Esophagus muscularis mucosa (tissue), 4 donors: ENCODE data around the gene THAP4. TPM values are rescaled to one million over a fixed set of nuclear protein-coding genes. Genes with fewer than 3 reads are reported as not detected.

Experiments used
- DNase-seq: peaks from one replicate; pipeline ENCODE4 v3.0.0-alpha.2; 2017; ENCODE audit errors: extremely low spot score
- H3K27ac ChIP-seq, 4 donors: fragments of 200-600 bp; sonication (generic); replicated peaks in 1 of 4; 1 replicate in 3 of 4; 2 replicates in 1 of 4; pipeline ENCODE4 v1.5.1; 2016 to 2019; ENCODE audit warnings: mild to moderate bottlenecking in 1 of 4
- H3K27me3 ChIP-seq, 4 donors: fragments of 200-600 bp; sonication (generic); one replicate each; pipeline versions ENCODE4 v1.5.1 to v1.6.0; 2016 to 2019
- H3K36me3 ChIP-seq, 4 donors: fragments of 200-600 bp; sonication (generic); one replicate each; pipeline ENCODE4 v1.5.1; 2016 to 2019
- H3K4me1 ChIP-seq, 4 donors: fragments of 200-600 bp; sonication (generic); one replicate each; pipeline ENCODE4 v1.5.1; 2016 to 2019
- H3K4me3 ChIP-seq, 4 donors: fragments of 200-600 bp; sonication (generic); 1 replicate in 2 of 4; 2 replicates in 2 of 4; pipeline ENCODE4 v1.5.1; 2016 to 2019; ENCODE audit warnings: mild to moderate bottlenecking in 4 of 4, moderate library complexity in 1 of 4
- H3K9me3 ChIP-seq, 4 donors: fragments of 200-600 bp; sonication (generic); 1 replicate in 3 of 4; 2 replicates in 1 of 4; pipeline ENCODE4 v1.5.1; 2016 to 2019
- CTCF ChIP-seq, 3 experiments: fragments of 200-600 bp in 2 of 3; fragments of 450-650 bp in 1 of 3; sonication (generic) in 2 of 3; IDR thresholded peaks; one replicate each; pipeline ENCODE4 v1.5.1; 2017 to 2019; ENCODE audit warnings: antibody characterized with exemption in 3 of 3, mild to moderate bottlenecking in 2 of 3, moderate library complexity in 1 of 3
- EP300 ChIP-seq: sonication (generic); formaldehyde crosslinking; IDR thresholded peaks from one replicate; pipeline ENCODE4 v1.6.1; 2017; ENCODE audit warnings: antibody characterized with exemption
- POLR2A ChIP-seq: fragments of 450-650 bp; IDR thresholded peaks from one replicate; pipeline ENCODE4 v1.6.1; 2017; ENCODE audit warnings: antibody characterized with exemption, moderate library complexity, mild to moderate bottlenecking, low read depth
- POLR2AphosphoS5 ChIP-seq, 2 donors: sonication (generic); formaldehyde crosslinking; IDR thresholded peaks; one replicate each; pipeline ENCODE4 v1.6.1; 2017; ENCODE audit warnings: antibody characterized with exemption in 2 of 2
- WGBS: methylation state at CpG from one replicate; pipeline ENCODE4 v1.1.5; 2018; 5-methylcytosine and 5-hydroxymethylcytosine counted together
- intact Hi-C: fragments of 100-400 bp; cut with DNase I; formaldehyde crosslinking; loops from one replicate; pipeline ENCODE4 v1.15.1; 2023
- small RNA-seq, 3 donors: library from RNA; depleted of rRNA; stranded (forward); fragments of <200 nt; gene quantifications; one replicate each; pipeline ENCODE3, GENCODE V24; 2016
- total RNA-seq, 4 donors: library from RNA; depleted of rRNA; stranded (reverse); fragments of >200 nt; gene quantifications; one replicate each; pipeline versions ENCODE4 v1.1.0 to v1.2.1, GENCODE V29; 2016

Gene THAP4
- total RNA-seq, 4 donors from 2014 or later, result 37.0 to 69.8 (median 49.6) TPM

- intact Hi-C loops, result no loop called here
- 86% methylated on average over 15 of the region's 15 CpGs for WGBS
- Histone ChIP-seq H3K4me3 (no peak overlapping the region), H3K4me1 (peaks cover 11 to 23% (median 21%) of the 10 kb centered on the region in 4 donors), H3K36me3 (no peaks in the 10 kb centered on the region), H3K27me3 (peaks cover 0 to 40% (median 15%) of the 10 kb centered on the region in 4 donors), H3K9me3 (no peaks in the 10 kb centered on the region), H3K27ac (no peak overlapping the region)
- TF ChIP-seq POLR2A (no peak), POLR2AphosphoS5 (IDR thresholded peaks at IDR 0.05) (no peak), EP300 (no peak), CTCF (IDR thresholded peaks at IDR 0.05) (no peak)
- DNase-seq, result no peak
These were observed 97.9 kb downstream of the THAP4 start for GRCh38 chr2:241538838-241539615.

GRCh38 chr2:241535871-241536655, 100.9 kb downstream of the THAP4 start:
- Histone ChIP-seq H3K4me1 (peaks cover 2 to 11% (median 10%) of the 10 kb centered on the region in 4 donors), H3K27me3 (peaks cover 0 to 16% (median 5%) of the 10 kb centered on the region in 4 donors), H3K36me3 (no peaks in the 10 kb centered on the region), H3K27ac (no peak overlapping the region), H3K4me3 (no peak overlapping the region), H3K9me3 (no peaks in the 10 kb centered on the region)
- no peak for TF ChIP-seq POLR2AphosphoS5 (IDR thresholded peaks at IDR 0.05)
- no peak for TF ChIP-seq POLR2A
- TF ChIP-seq EP300, result no peak
- no peak for TF ChIP-seq CTCF (IDR thresholded peaks at IDR 0.05)
- intact Hi-C loops, result no loop called here
- 66% methylated on average over 11 of the region's 13 CpGs for WGBS
- DNase-seq, result no peak

DNA sequence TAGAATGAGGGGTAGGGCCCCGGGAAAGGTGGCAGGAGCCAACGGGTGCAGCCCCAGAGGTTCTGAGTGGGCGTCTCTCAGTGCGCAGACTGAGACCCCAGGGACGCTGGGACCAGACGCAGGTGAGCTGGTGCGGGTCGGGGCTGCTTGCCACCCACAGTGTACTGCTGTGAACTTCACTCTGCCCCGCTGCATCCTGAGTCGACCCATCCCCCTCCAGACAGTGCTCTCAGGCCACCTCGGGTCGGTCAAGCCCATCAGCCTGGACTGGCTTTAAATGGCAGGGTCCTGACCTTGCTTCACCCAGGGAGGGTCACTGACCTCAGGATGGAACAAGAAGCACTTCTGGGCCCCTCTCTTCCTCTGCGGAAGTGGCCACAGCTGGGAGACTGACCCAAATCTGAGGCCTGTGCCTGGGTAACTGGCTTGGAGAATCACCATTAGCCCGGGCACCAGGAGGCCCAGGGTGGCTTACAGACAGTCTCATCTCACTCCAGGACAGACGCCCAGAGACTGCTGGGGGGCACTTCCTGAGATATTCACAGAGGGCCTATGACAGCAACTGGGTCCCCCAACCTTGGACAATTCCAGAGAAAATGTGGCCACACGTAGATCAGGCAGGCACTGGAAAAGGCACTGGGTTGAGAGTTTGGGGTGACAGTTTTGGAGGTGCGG, 102.1 kb downstream of the THAP4 start:
- H3K27ac ChIP-seq, result no peak overlapping the region
- H3K9me3 ChIP-seq, result no peaks in the 10 kb centered on the region
- peaks cover 0 to 4% (median 0%) of the 10 kb centered on the region in 4 donors for H3K27me3 ChIP-seq
- H3K4me1 ChIP-seq, result no peaks in the 10 kb centered on the region
- 78% methylated on average over 12 of the region's 17 CpGs for WGBS
- intact Hi-C loops, result no loop called here
- no peaks in the 10 kb centered on the region for H3K36me3 ChIP-seq
- H3K4me3 ChIP-seq, result no peak overlapping the region
- TF ChIP-seq POLR2AphosphoS5 (IDR thresholded peaks at IDR 0.05) (no peak), CTCF (IDR thresholded peaks at IDR 0.05) (no peak), POLR2A (no peak), EP300 (no peak)
- no peak for DNase-seq

Small RNA genes within 50 kb of the gene (small RNA-seq; reads per million reads assigned to genes)
- gene RNA5SP122, result 0 reads per million in 3 donors

Other genes starting within 250 kb of the THAP4 start
- gene STK25, start 128.6 kb downstream of the THAP4 start, total RNA-seq, result 100 to 1,000 TPM; 127 to 220 (median 153) TPM
- 100 to 1,000 TPM in 1 of 4 donors, 10 to 100 TPM in 3; 55.8 to 118 (median 73.7) TPM for gene BOK, start 78.4 kb downstream of the THAP4 start, total RNA-seq
- gene ATG4B, start 535 bp upstream of the THAP4 start, total RNA-seq, result 10 to 100 TPM; 39.1 to 76.0 (median 55.3) TPM
- gene DTYMK, start 49.7 kb upstream of the THAP4 start, total RNA-seq, result 10 to 100 TPM in 2 of 4 donors, 1 to 10 TPM in 2; 6.8 to 14.5 (median 10.6) TPM
- gene ING5, start 64.9 kb upstream of the THAP4 start, total RNA-seq, result 10 to 100 TPM; 28.1 to 43.8 (median 30.3) TPM
- gene D2HGDH, start 97.5 kb upstream of the THAP4 start, total RNA-seq, result 10 to 100 TPM; 10.9 to 16.3 (median 11.9) TPM
- 1 to 10 TPM in 1 of 4 donors, not detected in 3; 2.7 TPM for gene GAL3ST2, start 139.7 kb upstream of the THAP4 start, total RNA-seq
- 1 to 10 TPM in 2 of 4 donors, not detected in 2; 1.5 to 5.4 TPM for gene NEU4, start 172.0 kb upstream of the THAP4 start, total RNA-seq
- 1 to 10 TPM in 2 of 4 donors, under 1 TPM in 2; 0.11 to 2.5 (median 1.2) TPM for gene PDCD1, start 221.7 kb upstream of the THAP4 start, total RNA-seq
- gene RTP5, start 232.6 kb upstream of the THAP4 start, total RNA-seq, result under 1 TPM in 1 of 4 donors, not detected in 3; 0.17 TPM